Activated naive CD4-positive, alpha-beta T cell treated with anti-CD3 and anti-CD28 coated beads, Interleukin-2, amount 50 U/mL, for 16 hours (primary cell): Measurements from ENCODE around the gene FAAP100.

Source experiments
- DNase-seq: peaks from one replicate; pipeline ENCODE4 v3.0.0-alpha.2; 2020

The FAAP100 gene

GRCh38 chr17:81509972-81510784, 42.0 kb downstream of the FAAP100 start:
- no peak for DNase-seq

- no peak for DNase-seq
Measured at GRCh38 chr17:81509207-81509971, 42.8 kb downstream of the FAAP100 start.

GRCh38 chr17:81508639-81509206, 43.4 kb downstream of the FAAP100 start:
- DNase-seq, result no peak

GRCh38 chr17:81503619-81504018, 48.5 kb downstream of the FAAP100 start:
- DNase-seq, result no peak

- DNase-seq, result no peak
Measured at GRCh38 chr17:81502471-81503017, 49.6 kb downstream of the FAAP100 start.

DNA sequence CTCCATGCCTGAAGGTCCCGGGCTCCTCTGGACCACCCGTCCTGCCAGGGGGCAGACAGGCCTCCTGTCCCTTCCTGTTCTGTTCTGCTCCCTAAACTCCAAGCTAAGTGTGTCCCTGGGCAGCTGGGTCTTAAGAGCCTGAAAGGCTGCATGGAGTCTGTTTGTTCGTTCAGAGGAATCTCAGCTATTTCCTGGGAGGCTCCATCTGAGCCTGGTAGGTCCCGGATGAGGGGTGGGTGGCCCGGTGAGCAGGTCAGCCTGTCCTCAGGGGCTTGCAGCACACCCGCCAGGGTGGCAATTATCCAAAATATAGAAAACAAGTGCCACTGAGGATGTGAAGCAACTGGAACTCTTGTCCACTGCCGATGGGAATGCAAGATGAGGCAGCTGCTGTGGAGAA, 52.1 kb downstream of the FAAP100 start:
- no peak for DNase-seq

GRCh38 chr17:81499601-81499970, 52.6 kb downstream of the FAAP100 start:
- DNase-seq, result no peak

DNA sequence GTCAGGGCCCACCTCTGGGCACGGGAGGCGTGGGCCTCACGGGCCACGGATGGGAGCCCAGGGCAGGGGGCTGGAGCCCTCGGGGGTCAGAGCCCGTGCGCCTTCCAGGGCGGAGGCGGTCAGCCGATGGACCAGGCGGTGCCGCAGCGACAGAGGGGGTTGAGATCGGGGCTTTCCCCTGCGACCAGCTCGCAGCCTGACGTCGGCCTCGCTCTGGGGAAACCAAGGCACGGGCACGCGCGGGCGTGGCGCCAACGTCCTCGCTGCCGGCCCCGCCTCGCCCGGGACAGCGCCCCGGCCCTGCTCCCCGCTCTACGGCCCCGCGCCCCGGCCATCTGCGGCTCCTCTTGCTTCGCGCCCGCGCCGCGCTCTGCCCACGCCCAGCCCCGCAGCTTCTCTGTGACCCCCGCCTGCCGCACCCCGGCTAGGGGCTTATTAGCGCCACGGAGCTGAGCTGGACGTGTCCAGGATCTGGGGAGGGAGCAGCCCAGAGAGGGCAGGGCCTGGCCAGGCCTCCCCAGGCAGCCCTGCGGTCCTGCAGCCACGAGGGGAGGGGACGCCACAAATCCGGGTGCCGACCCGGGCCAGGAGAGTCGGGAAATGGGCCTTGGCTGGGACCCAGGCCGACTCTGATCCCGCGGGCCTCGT, 53.1 kb downstream of the FAAP100 start:
- no peak for DNase-seq

GRCh38 chr17:81494626-81495377, 57.4 kb downstream of the FAAP100 start:
- DNase-seq, result no peak

DNA sequence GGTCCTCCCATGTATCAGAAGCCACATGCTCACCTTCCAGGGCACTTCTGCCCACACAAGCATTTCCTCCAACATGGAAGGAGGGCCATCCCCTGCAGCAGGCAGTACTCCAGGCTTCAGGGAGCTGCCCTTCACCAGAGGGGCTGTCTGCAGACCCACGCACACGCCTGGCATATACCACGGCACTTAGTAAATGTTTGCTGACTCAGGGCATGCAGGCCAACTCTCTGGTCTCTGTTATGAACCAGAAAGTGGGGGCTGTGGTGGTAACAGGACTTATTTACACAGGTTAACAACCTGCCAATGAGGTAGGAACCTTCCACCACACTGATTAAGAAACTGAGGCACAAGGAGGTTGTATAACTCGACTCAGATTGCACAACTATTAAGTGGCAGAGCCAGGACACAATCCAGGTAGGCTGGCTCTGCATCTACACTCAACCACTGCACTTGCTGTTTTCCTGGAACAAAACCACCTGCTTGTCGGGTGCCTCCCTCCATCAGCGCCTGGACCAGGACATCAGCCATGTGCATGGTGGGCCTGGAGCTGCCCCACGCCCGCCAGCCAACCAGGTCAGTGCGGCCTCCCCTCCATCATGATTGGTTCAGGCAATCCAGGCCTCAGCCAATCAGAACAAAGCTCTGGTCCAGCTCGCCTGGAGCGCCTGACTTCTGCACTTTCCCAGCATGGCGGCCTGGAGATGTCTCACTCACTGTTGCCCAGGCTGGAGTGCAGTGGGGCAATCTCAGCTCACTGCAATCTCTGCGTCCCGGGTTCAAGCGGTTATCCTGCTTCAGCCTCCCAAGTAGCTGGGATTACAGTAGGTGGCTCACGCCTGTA, 58.7 kb downstream of the FAAP100 start:
- DNase-seq, result no peak

DNA sequence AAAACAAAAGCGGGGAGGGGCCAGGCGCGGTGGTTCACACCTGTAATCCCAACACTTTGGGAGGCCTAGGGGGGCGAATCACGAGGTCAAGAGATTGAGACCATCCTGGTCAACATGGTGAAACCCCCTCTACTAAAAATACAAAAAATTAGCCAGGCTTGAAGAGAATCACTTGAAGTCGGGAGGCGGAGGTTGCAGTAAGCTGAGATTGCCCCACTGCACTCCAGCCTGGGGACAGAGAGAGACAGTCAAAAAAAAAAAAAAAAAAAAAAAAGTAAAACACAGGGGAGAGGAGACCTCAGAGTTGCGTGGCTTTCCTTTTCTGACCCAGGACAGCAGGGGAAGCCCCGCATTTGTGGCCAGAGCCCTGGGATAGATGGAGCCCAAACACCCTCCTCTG, 59.4 kb downstream of the FAAP100 start:
- DNase-seq, result no peak

DNA sequence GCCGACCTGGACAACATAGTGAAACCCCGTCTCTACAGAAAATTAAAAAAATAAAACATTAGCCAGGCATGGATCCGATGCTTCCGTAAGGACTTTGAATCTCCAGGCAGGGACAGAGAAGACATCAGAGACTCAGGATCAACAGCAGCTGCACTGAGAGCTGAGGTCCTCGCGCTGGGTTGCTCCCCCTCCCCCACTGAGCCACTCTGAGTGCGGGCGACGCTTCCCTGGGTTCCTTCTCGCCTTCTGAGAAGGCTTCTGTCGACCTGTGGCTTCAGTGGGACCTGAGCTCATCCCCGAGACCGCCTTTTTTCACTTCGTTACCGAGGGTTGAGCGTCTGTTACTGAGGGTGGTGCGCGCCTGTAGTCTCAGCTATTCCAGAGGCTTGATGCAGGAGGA, 60.0 kb downstream of the FAAP100 start:
- no peak for DNase-seq

DNA sequence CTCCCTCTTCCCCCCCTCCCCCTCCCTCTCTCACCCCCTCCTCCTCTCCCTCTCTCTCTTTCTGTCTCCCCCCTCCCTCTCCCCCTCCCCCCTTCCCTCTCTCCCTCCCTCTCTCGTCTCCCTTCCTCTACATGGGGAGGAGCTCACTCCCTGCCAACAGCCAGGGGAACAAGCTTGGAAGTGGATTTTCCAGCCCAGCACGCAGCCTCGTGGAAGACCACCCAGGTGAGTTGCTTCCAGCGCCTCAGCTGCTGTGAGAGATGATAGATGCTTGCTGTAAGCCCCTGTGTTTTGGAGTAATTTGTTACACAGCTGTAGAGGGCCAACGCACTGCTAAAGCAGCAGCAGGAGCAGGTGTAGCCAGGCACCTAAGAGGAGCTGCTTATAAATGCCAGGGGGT, 60.4 kb downstream of the FAAP100 start:
- DNase-seq, result no peak

GRCh38 chr17:81491181-81491581, 61.0 kb downstream of the FAAP100 start:
- no peak for DNase-seq

GRCh38 chr17:81489998-81490992, 61.9 kb downstream of the FAAP100 start:
- DNase-seq, result no peak
